Activated T-helper 1 cell treated with Interleukin-2 at 50 U/mL for 16 hours (primary cell): ENCODE measurements around the gene DTWD2.
"Not testable (repeated sequence)": the region's sequence is repeated elsewhere in the genome, so short reads cannot be mapped to it uniquely, and the experiment has no call there.

Source experiments
- DNase-seq: peaks from one replicate; pipeline ENCODE4 v3.0.0-alpha.2; 2020; ENCODE audit warnings: low read depth

Gene DTWD2

DNA sequence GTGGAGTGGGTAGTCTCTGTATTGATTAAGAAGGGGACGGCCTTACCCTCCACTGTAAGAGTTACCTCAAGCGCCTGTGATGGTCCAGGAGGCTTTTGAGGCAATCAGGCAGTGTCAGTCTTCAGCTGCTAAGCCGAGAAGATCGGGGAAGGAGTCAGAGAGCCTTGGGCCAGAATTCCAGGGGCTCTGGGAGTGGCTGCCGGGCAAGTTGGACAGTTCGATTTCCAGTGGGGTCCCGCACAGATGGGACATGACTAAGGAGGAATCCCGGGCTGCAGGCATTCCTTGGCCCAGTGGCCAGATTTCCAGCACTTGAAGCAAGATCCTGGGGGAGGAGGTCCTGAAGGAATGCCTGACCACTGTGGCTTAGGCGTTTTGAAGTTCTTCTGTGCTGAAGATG is 38.0 kb downstream of the DTWD2 start:
- DNase-seq: not testable (repeated sequence)

DNA sequence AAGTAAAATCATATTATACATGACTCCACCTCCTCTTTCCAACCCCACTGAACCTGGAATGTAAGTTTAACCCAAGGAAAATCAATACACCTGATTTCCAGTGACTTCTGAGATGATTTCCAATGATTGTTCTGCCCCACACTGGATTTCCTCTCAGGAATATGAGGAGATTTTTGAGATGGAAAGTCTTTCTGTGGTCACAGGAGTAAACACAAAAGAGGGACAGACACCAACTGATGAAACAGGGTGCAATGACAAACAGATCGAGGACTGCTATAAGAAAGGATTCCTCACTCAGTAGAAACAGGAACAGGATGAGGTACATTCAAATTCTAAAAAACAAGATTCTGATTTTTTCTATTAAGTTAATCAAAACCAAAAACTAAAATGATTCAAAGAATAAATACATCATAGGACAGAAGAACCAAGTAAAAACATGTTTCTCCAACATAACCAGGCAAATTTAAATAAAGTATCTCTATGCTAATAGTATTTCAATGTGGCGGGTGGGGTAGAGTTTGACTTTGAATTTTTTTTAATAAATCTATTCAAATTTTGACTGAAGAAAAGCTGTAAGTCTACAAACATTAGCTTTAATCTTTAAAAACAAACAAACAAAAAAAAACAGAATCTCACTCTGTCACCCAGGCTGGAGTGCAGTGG is 42.1 kb downstream of the DTWD2 start:
- DNase-seq: no peak

DNA sequence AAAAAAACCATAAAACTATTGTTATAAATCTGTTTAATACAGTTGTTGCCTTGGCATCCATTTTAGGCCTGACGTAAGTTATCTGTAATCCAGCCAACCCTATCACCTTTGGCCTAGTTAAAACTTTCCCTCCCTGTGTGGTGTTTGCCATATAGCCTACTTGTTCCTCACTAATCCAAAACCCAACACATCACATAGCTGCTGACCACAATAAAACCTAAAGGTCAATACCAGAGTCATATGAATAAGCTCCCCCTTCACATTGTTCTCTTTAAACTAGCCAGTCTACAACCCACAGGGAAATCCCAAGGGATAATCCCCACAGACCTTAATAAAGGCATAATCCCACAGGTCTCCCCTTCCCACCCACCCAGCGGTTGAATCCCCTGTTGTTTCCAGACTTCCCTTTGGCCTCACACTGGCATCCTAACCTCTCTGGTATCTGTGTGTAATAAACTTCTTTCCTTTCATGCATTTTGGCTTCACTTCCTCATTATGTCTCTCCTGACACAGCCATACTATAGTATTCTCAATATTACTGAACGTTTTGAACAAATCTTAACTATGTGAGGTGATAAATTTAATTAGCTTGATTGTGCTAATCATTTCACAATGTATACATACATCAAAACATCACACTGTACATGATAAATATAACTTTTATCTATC is 50.8 kb downstream of the DTWD2 start:
- no peak for DNase-seq

DNA sequence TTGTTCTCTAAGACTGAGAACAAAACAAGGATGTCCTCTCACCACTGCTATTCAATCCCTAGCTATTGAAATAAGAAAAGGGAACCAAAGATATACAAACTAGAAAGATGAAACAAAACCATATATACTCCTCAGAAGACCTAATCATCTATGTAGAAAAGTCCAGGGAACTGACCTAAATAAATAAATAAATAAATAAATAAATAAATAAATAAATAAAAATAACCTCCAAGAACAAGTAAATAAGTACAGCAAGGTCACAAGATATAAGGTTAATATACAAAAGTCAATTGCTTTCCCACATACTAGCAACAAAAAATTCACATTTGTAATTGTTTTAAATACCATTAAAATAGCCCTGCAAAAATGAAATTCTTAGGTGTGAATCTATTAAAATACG is 54.6 kb downstream of the DTWD2 start:
- no peak for DNase-seq

DNA sequence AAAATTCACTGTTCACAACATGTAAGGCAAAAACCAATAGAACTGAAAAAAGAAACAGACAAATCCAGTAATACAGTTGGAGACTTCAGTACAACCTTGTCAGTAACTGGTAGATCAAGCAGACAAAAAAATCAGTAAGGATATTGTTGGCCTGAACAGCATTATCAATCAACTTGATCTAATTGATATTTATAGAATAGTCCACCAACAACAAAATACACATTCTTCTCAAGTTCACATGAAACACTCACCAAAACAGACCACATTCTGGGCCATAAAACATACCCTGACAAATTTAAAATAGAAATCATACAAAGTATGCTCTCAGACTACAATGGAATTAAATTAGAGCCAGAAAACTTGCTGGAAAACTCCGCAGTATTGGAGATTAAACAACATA is 56.8 kb downstream of the DTWD2 start:
- no peak for DNase-seq

DNA sequence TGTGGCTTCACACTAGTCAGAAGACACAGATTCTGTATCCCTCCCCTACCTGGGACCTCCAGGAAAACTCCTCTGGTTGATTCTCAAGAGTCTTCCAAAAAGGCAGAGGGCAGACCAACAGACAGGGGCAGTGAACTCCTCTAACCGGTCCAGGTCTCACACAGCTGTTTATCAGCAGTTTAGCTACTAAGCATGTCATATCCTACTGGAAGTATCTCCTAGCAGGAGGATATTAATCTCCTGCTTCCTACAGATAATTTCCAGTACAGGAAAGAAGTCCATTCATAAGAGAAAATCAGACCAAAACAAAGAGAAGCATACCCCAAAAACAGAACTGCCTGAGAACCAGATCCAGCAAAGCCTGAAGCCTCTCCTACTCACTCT is 64.3 kb downstream of the DTWD2 start:
- DNase-seq: no peak

DNA sequence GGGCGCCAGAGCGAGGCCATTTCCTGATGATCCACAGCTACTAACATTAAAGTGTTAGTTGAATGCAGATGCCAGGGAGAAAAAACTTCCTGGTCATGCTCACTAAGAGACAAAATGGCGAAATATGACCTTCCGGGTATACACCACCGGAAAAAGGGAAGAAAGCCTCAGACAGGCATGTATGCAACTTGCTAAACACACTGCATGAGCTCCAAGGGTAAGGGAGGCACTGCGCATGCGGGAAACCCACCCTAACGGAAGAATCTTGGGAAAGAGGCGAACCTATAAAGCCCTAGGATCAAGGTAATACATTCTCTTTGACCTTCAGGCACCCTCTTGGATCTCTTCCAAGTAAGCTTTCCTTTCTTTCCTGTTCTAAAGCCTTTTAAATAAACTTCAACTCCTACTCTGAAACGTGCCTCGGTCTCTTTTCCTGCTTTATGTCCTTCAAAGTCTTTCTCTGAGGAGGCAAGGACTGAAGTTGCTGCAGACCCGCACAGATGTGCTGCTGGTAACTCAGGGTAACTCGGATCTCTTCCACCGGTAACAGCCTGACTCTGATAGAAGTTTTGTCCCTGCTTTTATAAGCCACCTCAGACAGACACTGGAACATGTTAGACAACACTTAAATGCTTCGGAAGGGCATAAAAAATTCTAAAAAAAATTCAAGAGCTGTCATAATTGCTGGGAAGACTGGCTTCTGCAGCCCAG is 64.9 kb downstream of the DTWD2 start:
- DNase-seq: no peak

DNA sequence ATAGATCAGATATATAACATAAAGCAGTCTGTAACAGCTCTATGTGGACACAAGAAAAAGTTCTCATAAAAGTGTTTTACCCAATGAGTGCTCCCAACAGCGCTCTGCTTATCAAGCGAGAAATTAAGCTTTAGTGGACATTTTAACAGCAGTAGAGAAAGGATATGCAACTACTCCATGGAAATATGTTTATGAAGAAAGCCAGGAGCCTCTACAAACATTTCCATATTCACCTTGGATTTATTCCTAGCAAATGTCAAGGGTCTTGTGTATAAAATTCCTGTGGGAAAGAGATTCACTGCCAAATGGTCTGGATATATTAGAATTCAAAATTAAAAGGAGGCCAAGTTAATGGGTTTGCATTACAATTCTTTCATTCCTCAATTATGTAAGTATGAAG is 66.5 kb downstream of the DTWD2 start:
- no peak for DNase-seq

DNA sequence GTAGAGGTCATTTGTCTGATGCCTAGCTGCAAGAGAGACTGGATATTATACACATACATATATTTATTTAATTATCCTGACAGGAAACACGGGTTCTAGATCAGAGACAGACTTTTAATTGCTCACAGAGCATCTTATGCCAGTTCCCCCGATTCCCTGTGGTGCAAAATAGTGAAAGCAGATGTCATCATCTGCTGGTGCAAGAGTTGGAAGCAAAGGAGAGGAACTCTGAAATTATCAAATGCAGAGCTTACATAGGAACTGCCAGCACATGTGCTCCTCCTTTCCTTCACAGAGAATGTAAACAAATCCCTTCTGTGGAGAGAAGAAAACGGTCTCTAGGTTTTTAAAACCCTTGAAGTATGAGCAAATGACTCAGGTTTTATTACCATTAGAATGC is 69.3 kb downstream of the DTWD2 start:
- DNase-seq: no peak

DNA sequence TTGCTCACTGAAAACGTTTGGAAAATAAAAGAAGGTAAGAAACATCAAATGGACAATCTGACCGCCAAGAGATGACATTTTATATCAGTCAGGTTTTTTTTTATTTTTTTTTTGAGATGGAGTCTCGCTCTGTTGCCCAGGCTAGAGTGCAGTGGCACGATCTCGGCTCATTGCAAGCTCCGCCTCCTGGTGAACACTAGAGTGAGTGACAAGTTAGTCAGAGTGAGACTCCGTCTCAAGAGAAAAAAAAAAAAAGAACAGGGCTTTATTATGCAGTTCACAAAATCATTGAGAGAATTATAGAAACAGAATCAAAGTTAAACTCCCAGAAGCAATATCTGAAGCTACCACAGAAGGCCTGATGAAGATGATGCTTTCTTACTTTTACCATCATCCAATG is 70.1 kb downstream of the DTWD2 start:
- DNase-seq: no peak

DNA sequence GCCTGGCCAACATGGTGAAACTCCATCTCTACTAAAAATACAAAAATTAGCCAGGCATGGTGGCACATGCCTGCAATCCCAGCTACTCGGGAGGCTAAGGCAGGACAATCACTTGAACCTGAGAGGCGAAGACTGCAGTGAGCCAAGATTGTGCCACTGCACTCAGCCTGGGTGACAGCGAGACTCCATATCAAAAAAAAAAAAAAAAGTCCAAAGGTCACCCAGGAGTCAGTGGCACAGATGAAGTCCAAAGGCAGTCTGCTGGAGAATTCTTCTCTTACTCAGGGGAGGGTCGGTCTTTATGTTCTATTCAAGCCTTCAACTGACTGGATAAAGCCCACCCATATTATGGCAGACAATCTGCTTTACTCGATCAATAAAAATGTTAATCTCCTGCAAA is 80.8 kb downstream of the DTWD2 start:
- DNase-seq: not testable (repeated sequence)

DNA sequence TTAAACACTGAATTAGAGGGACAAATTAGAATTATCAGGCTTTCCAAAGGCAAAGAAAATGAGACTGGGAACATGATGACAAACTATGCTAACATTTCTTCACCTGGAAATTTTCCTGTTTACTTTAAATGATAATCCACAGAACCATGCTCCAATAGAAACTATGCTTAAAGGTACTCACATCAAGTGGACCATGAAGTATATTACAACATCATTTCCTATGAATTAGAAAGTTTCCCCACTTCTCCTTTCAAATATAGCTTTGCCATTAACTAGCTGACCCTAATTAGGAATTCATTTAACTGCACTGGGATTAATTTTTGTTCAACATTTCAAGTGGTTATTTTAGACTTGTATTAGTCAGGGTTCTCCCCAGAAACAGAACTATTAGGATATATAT is 81.4 kb downstream of the DTWD2 start:
- no peak for DNase-seq

DNA sequence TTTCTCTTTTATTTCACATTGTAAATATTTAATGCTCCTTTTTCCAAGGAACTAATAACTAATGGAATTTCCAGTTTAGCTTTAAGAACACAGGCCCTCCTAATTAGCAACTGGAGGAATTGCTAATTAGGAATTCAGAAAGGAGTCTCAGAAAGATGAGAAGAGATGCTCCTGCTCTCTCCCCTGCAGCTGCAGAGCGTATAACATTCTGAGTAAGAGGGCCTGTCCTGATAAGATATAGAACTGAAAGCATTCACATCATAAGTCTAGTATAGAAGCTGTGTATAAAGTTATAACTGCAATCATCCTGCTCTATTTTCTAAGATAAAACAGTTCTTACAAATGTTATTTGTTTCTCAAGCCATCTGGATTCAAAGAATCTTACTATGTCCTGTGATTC is 83.2 kb downstream of the DTWD2 start:
- no peak for DNase-seq

DNA sequence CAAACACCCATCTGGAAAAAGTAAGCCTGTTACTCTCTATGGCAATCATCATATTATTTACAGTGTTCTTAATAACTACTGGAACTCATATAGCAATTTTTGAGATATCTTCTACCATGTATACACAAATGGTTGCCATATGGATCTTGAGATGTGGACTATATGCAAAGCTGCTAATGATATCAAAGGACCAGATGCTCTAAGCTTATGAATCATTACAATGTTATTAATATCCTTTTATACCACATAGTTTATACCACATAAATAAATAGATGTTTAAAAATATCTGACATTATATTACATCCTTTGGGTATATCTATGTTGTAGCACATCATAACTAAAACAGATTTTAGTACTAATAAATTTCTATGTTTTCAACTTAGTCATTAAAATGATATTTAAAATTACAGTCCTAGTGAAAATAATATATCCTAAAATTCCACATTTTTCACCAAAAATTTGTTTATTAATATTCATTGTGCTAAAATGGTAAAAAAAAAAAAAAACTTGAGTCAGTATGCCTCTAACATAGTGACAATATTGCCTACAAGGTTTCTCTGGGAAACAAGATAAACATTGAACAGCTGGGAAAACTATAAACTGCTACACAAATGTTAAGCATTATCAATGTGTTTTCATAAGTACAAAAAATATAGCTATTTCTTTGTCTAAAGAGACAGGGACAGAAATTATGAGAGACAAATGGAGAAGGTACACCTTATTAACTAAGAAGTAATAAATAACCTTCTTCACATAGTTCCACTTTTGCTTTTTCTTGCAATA is 85.5 kb downstream of the DTWD2 start:
- DNase-seq: no peak

DNA sequence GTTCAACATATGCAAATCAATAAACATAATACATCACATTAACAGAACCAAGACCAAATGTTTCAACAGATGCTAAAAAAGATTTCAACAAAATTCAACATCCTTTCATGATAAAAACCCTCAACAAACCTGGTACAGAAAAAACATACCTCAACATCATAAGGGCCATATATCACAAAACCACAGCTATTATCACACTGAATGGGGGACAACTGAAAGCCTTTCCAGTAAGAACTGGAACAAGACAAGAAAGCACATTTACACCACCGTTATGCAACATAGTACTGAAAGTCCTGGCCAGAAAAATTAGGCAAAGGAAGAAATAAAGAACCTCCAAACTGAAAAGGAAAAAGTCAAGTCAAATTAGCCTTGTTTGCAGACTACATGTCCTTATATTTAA is 93.6 kb downstream of the DTWD2 start:
- DNase-seq: no peak

DNA sequence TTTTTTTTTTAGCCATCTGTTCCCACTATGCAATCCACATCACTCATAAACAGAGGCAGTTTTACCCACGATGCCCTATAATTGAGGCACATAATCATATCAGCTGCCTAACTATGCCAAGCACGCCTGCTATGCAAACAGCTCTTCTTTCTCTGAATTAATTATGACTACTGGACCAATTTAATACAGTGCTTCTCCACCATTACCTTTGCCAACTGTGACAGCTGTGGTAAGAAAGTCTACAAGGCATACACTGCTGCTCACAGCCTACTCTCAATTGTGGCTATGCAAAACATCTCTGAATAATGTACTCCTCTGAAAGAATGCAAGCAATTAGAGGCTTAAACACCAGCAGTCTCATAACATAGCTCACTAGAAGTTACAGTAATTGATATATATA is 97.1 kb downstream of the DTWD2 start:
- DNase-seq: no peak

DNA sequence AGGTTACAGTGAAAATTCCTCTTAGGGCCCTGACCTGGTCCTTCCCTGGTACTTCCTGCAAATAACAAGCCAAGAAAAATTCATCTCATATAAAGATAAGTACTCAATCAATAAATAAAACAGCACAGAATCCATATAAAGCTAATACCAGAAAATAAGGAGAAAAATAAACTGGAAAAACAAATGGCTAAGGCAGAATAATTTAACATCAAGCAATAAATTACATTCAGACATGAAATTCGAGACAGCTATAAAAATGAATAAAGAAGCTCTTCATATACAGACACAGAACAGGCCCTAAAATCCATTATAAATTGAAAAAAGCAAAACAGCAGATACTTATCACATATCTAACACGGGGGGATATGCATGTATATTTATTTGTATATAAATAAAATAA is 99.2 kb downstream of the DTWD2 start:
- DNase-seq: no peak

DNA sequence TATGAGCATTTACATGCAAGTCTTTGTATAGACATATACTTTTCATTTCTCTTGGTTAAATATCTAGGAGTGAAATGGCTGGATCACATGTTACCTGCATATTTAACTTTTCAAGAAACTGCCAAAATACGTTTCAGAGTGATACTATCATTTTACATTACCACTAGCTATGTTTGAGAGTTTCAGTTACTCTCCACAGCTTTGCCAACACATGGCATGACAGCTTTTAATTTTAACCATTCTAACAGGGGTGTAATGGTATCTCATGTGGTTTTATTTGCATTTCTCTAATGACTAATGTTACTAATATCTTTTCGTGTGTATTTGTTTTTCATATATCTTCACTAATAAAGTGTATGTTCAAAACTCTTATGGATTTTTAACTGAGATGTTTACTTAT is 99.8 kb downstream of the DTWD2 start:
- DNase-seq: no peak

DNA sequence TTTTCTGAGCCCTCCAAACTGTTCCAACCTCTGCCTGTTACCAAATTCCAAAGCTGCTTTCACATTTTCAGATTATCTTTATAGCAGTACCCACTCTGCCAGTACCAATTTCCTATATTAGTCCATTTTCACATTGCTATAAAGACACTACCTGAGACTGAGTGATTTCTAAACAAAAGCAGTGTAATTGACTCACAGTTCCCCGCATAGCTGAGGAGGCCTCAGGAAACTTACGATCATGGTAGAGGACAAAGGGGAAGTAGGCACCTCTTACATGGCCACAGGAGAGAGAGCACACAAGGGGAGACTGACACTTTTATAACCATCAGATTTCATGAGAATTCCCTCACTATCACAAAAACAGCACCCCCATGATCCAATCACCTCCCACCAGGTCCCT is 105.0 kb downstream of the DTWD2 start:
- DNase-seq: no peak

DNA sequence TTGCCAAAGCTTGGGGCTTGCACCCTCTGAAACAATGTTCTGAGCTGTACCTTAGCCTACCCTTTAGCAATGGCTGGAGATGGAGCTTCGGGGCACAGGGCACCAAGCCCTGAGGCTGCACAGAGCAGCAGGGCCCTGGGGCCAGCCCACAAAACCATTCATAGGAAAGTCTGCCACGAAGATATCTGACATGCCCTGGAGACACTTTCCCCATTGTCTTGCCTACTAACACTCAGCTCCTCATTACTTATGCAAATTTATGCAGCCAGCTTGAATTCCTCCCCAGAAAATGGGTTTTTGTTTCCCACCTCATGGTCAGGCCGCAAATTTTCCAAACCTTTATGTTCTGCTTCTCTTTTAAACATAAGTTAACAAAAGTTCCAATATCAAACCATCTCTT is 105.7 kb downstream of the DTWD2 start:
- DNase-seq: no peak

DNA sequence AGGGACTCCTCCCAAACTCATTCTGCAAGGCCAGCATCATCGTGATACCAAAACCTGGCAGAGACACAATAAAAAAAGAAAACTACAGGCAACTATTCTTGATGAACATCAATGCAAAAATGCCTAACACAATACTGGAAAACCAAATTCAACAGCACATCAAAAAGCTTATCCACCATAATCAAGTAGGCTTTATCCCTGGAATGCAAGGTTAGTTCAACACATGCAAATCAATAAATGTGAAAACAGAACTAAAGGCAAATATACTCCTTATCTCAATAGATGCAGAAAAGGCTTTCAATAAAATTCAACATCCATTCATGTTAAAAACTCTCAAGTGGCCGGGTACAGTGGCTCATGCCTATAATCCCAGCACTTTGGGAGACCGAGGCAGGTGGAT is 111.5 kb downstream of the DTWD2 start:
- not testable (repeated sequence) for DNase-seq

DNA sequence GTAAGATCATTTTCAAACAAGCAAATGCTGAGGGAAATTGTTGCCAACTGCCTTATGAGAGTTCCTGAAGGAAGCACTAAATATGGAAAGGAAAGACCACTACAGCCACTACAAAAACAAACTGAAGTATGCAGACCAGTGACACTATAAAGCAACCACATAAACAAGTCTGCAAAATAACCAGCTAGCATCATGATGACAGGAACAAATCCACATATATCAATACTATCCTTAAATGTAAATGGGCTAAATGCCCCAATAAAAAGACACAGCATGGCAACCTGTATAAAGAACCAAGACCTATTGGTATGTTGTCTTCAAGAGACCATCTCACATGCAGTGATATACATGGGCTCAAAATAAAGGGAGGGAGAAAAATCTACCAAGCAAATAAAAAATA is 113.2 kb downstream of the DTWD2 start:
- no peak for DNase-seq

DNA sequence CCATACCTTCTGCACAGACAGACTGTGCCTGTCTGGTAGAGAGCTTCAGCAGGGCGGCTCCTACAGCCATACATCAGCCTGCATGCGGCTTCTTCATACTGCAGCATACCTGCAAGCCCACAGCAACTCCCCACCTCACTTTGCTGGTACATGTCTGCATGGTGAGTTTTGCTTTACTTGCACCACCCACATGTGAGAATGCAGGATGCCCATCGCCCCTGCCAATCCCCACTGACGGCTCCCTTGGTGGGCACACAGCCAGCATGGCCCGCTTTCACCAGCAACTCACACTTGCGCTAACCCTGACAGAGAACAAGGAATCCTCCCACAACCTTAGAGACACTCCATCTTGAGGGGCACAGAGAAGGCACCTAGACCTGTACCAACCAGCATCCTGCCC is 114.9 kb downstream of the DTWD2 start:
- DNase-seq: no peak
